RWPE1 (cell line): Measurements from ENCODE around the gene FBL.

Experiments used
- CTCF ChIA-PET: fragments of 350-600 bp; sonication (Branson Sonifier 250); formaldehyde crosslinking; extraction: SDS; loops from one replicate; lab custom pipeline; 2021; lab: Yijun Ruan, JAX
- POLR2A ChIA-PET: fragments of 400-600 bp; formaldehyde crosslinking; extraction: SDS; loops from one replicate; lab custom pipeline; 2020; ENCODE audit warnings: antibody characterized with exemption; ENCODE audit not compliant: low non-redundant PET; lab: Yijun Ruan, JAX
- DNase-seq: peaks from one replicate; pipeline ENCODE4 v3.0.0; 2012; ENCODE audit warnings: low spot score
- H3K27ac ChIP-seq: fragments of 450-650 bp; 2 replicates; pipeline ENCODE4 v1.5.1; 2017
- CTCF ChIP-seq: fragments of 450-650 bp; conservative IDR thresholded peaks from 2 replicates; pipeline ENCODE4 v1.5.1; 2017; ENCODE audit warnings: low read depth, mild to moderate bottlenecking

The FBL gene

DNA sequence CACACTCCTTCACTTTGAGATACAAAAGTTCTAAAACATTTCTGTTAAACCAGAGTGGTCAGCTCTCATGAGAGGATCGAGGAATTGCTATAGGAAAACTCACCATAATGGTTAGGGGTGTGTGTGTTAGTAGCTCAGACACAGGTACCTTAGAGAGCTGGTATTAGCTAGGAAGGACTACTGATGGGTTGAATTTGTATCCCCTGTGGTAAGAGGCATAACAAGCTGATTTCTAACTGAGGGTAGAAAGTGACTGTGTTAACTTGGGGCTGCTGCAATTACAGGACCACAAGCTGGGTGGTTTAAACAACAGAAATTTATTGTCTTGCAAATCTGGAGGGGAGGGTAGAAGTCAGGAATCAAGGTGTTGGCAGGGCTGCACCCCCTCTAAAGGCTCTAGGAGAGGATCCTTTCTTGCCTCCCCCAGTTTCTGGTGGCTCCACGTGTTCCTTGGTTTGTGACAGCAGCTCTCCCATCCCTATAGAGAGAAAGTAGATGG is 50.1 kb downstream of the FBL start:
- no peak for TF ChIP-seq CTCF
- no peak overlapping the region for H3K27ac ChIP-seq
- POLR2A ChIA-PET: no interaction called here
- CTCF ChIA-PET: interaction anchor here (0.6 kb wide), 1 partner anchor 19 kb away, joined by 3 read pairs; no protein-coding TSS in a partner anchor
- no peak for DNase-seq

DNA sequence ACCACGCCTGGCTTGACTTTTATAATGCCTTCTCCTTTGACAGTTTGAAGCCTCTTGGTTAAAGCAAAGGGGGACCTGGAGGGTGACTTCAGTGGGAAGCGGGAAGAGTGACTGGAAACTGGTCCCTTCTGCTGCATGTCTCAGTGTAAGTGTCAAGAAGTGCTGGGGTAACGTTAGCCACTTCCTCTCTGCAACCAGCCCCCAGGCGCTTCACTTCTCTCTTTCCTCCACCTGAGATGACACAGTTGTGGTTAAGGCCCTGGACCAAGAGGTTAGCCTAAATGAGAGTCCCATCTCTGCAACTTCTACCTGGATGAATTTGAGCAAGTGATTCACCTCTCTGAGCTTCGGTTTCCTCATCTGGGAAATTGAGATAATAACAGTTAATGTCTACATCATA is 51.2 kb downstream of the FBL start:
- no peak overlapping the region for H3K27ac ChIP-seq
- DNase-seq: no peak
- CTCF ChIA-PET: interaction anchor here (1.0 kb wide), 1 partner anchor 244 kb away, joined by 6 read pairs; no protein-coding TSS in a partner anchor
- TF ChIP-seq CTCF: no peak
- POLR2A ChIA-PET: no interaction called here

- TF ChIP-seq CTCF: peak; percentile 94
- H3K27ac ChIP-seq: no peak overlapping the region
- DNase-seq: peak; percentile 87
- ChIA-PET CTCF (interaction anchor here (0.6 to 1.9 kb wide), 10 partner anchors 9 to 177 kb away, joined by 3 to 11 read pairs (median 4); partner anchors contain the start of gene PSMC4), POLR2A (no interaction called here)
These were observed 53.1 kb downstream of the FBL start for GRCh38 chr19:39792999-39793546.

GRCh38 chr19:39788244-39788643 is 57.9 kb downstream of the FBL start:
- TF ChIP-seq CTCF: no peak
- POLR2A ChIA-PET: no interaction called here
- no peak for DNase-seq
- CTCF ChIA-PET: interaction anchor here (0.6 kb wide), 1 partner anchor 114 kb away, joined by 3 read pairs; no protein-coding TSS in a partner anchor
- H3K27ac ChIP-seq: no peak overlapping the region
